Type B pancreatic cell (in vitro differentiated cells): ENCODE data around the gene EHD1. TPM values are rescaled to one million over a fixed set of nuclear protein-coding genes. Genes with fewer than 3 reads are reported as not detected.

Experiments
- DNase-seq: peaks from one replicate; pipeline ENCODE4 v3.0.0; 2021; ENCODE audit warnings: mixed read lengths; ENCODE audit not compliant: unreplicated experiment; ENCODE audit errors: extremely low spot score
- H3K27ac Mint-ChIP-seq: 2 replicates; pipeline ENCODE4 v1.8.0; 2021; ENCODE audit warnings: mild to moderate bottlenecking, mixed read lengths
- H3K27me3 Mint-ChIP-seq: 2 replicates; pipeline ENCODE4 v1.8.0; 2021; ENCODE audit warnings: mixed read lengths
- H3K36me3 Mint-ChIP-seq: 2 replicates; pipeline ENCODE4 v1.8.0; 2021; ENCODE audit warnings: mixed read lengths
- H3K4me1 Mint-ChIP-seq: one replicate; pipeline ENCODE4 v1.8.0; 2021; ENCODE audit warnings: mixed read lengths; ENCODE audit not compliant: unreplicated experiment
- H3K4me3 Mint-ChIP-seq: 2 replicates; pipeline ENCODE4 v1.8.0; 2021; ENCODE audit warnings: mild to moderate bottlenecking, mixed read lengths
- H3K9me3 Mint-ChIP-seq: 2 replicates; pipeline ENCODE4 v1.8.0; 2021; ENCODE audit warnings: mixed read lengths
- total RNA-seq: library from RNA; stranded (reverse); gene quantifications from 2 replicates; pipeline ENCODE4 v1.2.1, GENCODE V29; 2021; ENCODE audit warnings: low replicate concordance
- TF ChIP-seq, protein P1 (sequence below): fragments of 200-600 bp; sonication (generic); conservative IDR thresholded peaks from 2 replicates; pipeline ENCODE4 v1.5.0; 2021; ENCODE audit warnings: antibody characterized with exemption, mild to moderate bottlenecking

The EHD1 gene
- total RNA-seq, 1 donor from 2014 or later = 86.6 TPM

DNA sequence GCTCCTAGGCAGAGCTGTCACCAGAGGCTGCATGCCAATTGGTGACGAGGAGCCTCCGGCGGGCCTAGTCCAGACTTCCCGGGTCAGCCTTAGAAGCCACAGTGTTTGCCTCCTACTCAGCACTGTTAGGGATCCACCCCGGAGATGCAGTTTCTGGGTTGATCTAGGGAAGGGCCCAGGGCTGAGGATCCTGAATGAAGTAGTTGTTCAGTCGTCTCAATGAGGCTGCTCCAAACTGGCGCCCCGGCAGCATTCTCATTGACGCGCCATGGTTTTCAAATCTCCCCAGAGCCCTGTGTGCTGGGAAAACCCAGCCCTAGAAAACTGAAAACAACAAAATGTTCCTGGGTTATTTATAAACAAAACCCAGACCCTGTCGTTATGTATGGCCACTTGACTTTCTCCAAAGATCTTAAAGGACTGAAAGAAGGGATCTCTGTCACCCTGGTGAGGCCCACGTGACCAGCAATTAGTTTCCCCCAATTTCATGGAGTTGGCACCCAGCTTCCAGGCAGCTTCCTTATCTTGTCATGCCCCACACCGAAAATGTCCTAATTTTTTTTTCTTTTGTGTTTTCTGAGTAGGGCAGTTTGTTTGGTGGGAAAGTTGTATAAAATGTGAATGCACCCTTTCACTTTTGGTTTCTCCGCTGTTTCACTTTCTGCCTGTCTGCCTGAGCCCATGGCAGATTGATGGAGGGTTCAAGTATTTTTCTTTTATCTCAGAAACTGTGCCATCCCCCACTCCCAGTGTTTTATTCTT is 2.0 kb upstream of the EHD1 start:
- Mint-ChIP-seq H3K27ac (peak overlapping the region; percentile 99), H3K36me3 (peaks cover 3% of the 10 kb centered on the region), H3K4me1 (peaks cover 32% of the 10 kb centered on the region), H3K27me3 (no peaks in the 10 kb centered on the region), H3K9me3 (no peaks in the 10 kb centered on the region), H3K4me3 (peak overlapping the region; percentile 99)
- no peak for DNase-seq
- TF ChIP-seq, protein P1, sequence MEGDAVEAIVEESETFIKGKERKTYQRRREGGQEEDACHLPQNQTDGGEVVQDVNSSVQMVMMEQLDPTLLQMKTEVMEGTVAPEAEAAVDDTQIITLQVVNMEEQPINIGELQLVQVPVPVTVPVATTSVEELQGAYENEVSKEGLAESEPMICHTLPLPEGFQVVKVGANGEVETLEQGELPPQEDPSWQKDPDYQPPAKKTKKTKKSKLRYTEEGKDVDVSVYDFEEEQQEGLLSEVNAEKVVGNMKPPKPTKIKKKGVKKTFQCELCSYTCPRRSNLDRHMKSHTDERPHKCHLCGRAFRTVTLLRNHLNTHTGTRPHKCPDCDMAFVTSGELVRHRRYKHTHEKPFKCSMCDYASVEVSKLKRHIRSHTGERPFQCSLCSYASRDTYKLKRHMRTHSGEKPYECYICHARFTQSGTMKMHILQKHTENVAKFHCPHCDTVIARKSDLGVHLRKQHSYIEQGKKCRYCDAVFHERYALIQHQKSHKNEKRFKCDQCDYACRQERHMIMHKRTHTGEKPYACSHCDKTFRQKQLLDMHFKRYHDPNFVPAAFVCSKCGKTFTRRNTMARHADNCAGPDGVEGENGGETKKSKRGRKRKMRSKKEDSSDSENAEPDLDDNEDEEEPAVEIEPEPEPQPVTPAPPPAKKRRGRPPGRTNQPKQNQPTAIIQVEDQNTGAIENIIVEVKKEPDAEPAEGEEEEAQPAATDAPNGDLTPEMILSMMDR = no peak

DNA sequence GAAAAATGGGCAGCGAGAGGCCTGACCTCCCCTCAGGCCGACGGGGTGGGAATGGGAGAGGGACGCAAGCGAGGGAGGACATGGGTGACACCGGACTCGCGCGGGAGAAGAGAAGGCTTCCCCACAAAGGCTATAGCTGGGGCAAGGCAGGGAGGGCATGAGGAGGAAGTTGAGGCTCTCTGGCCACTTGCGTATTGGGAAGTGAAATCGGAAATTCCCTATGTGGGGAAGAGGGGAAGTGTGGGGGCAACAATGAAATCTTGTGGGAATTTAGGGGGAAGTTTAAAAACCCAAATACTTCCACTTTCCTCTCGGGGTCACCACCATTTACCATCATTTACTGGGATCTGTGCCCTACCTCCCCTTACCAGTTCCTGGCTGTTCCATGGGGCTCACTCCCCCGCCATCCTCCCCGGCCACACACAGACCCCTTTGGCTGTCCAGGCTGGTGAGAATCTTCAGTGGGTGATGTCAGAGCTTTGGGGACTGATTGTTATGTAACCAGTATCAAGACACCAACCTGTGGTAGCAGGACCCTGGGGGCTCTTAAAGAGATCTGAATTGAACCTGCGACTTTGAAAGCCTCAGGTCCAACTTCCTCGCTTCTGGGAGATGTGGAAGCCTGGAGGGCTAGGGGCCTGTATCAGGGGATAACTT is 951 bp upstream of the EHD1 start:
- peak overlapping the region; percentile 99 for H3K4me3 Mint-ChIP-seq
- TF ChIP-seq, protein P1 = no peak
- H3K9me3 Mint-ChIP-seq = no peaks in the 10 kb centered on the region
- H3K4me1 Mint-ChIP-seq = peaks cover 35% of the 10 kb centered on the region
- H3K27me3 Mint-ChIP-seq = no peaks in the 10 kb centered on the region
- H3K36me3 Mint-ChIP-seq = peaks cover 7% of the 10 kb centered on the region
- H3K27ac Mint-ChIP-seq = peak overlapping the region; percentile 99
- no peak for DNase-seq

DNA sequence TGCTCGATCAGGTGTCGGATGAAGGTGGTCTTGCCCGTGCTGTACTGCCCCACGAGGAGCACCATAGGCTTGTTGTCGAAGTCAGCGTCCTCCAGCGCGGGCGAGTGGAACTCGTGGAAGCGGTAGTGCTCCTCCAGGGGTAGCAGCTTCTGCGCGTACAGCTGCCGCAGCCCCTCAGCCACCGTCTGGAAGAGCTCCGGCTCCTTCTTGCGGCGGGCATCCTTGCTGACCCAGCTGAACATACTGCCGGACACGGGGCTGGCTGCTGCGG is 263 bp downstream of the EHD1 start:
- TF ChIP-seq, protein P1 = no peak
- H3K27me3 Mint-ChIP-seq = no peaks in the 10 kb centered on the region
- peak overlapping the region; percentile 99 for H3K4me3 Mint-ChIP-seq
- peak overlapping the region; percentile 99 for H3K27ac Mint-ChIP-seq
- peaks cover 35% of the 10 kb centered on the region for H3K4me1 Mint-ChIP-seq
- H3K9me3 Mint-ChIP-seq = no peaks in the 10 kb centered on the region
- no peak for DNase-seq
- peaks cover 8% of the 10 kb centered on the region for H3K36me3 Mint-ChIP-seq

DNA sequence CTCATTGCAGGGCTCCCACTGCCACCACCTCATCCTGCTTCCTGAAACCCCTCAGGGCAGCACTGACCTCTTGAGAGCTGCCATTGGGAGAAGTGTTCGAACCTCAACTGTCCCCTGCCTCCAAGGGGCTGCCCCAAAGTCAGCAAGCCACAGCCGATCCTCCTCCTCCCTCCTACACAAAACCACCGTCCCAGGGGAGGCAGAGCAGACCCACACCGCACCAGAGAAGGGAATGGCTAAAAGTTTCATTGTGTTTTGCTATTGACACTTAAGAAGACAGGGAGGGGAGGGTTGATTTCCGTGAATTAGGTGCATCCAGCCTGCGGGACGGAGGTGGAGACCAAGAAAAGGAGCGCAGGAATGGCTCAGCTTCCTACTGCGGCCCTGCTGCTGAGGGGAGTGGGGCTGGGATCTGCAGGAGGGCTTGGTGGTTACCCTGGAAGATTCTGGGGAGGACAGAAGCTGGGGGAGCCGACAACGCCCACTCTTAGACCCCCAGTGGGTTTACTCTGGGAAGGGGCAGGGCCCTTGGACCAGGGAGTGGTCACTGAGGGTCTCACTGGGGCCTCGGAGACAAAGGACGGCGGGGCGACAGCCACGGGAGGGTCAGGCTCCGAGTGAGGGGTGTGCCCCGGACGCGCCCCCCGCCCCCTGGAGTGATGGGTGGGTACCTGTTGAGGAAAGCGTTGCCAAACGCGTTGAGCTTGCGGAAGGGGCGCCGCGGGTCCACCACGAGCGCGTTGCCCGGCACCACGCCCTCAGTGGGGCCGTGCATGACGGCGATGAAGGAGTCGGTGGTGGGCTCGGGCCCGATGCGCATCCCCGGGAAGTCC is 815 bp downstream of the EHD1 start:
- Mint-ChIP-seq H3K4me3 (peak overlapping the region; percentile 99), H3K9me3 (no peaks in the 10 kb centered on the region), H3K36me3 (peaks cover 12% of the 10 kb centered on the region), H3K4me1 (peaks cover 40% of the 10 kb centered on the region), H3K27me3 (no peaks in the 10 kb centered on the region), H3K27ac (peak overlapping the region; percentile 99)
- no peak for DNase-seq
- TF ChIP-seq, protein P1 = no peak

GRCh38 chr11:64876835-64877341 is 1.5 kb downstream of the EHD1 start:
- peak overlapping the region; percentile 99 for H3K27ac Mint-ChIP-seq

More at GRCh38 chr11:64876835-64877341, 1.5 kb downstream of the EHD1 start:
- DNase-seq = no peak
- Mint-ChIP-seq H3K9me3 (no peaks in the 10 kb centered on the region), H3K4me1 (peaks cover 40% of the 10 kb centered on the region), H3K4me3 (peak overlapping the region; percentile 99), H3K36me3 (peaks cover 12% of the 10 kb centered on the region), H3K27me3 (no peaks in the 10 kb centered on the region)
- TF ChIP-seq, protein P1 = no peak
